DMS53 treated with DMSO at 0.1 percent for 48 hours (cell line): ENCODE results near the gene NCS1.
A peak's percentile ranks its signal among the peaks of the same experiment; 100 is the strongest.
"Not testable (repeated sequence)": the region's sequence is repeated elsewhere in the genome, so short reads cannot be mapped to it uniquely, and the experiment has no call there.

Experiments
- DNase-seq: peaks from one replicate; lab custom pipeline; 2025; ENCODE audit not compliant: unreplicated experiment; lab: John Stamatoyannopoulos, UW

The NCS1 gene

GRCh38 chr9:130236436-130236985 is 64.3 kb downstream of the NCS1 start:
- DNase-seq = no peak

- DNase-seq = no peak
Observed at GRCh38 chr9:130237076-130237475, 64.9 kb downstream of the NCS1 start.

GRCh38 chr9:130237763-130238524 is 65.7 kb downstream of the NCS1 start:
- no peak for DNase-seq

- DNase-seq = no peak
Observed at GRCh38 chr9:130239363-130239695, 67.1 kb downstream of the NCS1 start.

- DNase-seq = no peak
Observed at GRCh38 chr9:130239741-130240241, 67.6 kb downstream of the NCS1 start.

- peak; percentile 84 for DNase-seq
Observed at GRCh38 chr9:130240410-130241197, 68.4 kb downstream of the NCS1 start.

- DNase-seq = no peak
Observed at GRCh38 chr9:130241198-130241535, 69.0 kb downstream of the NCS1 start.

GRCh38 chr9:130242270-130243014 is 70.2 kb downstream of the NCS1 start:
- no peak for DNase-seq

GRCh38 chr9:130243015-130243881 is 71.0 kb downstream of the NCS1 start:
- DNase-seq = peak; percentile 85

GRCh38 chr9:130243882-130244170 is 71.6 kb downstream of the NCS1 start:
- no peak for DNase-seq

- no peak for DNase-seq
Observed at GRCh38 chr9:130244548-130245165, 72.5 kb downstream of the NCS1 start.

GRCh38 chr9:130245474-130245873 is 73.3 kb downstream of the NCS1 start:
- DNase-seq = no peak

- no peak for DNase-seq
Observed at GRCh38 chr9:130246126-130246525, 73.9 kb downstream of the NCS1 start.

GRCh38 chr9:130254747-130255630 is 82.8 kb downstream of the NCS1 start:
- DNase-seq = no peak

GRCh38 chr9:130255631-130256134 is 83.5 kb downstream of the NCS1 start:
- DNase-seq = no peak

GRCh38 chr9:130256644-130257043 is 84.4 kb downstream of the NCS1 start:
- DNase-seq = no peak

GRCh38 chr9:130258137-130258536 is 85.9 kb downstream of the NCS1 start:
- DNase-seq = not testable (repeated sequence)

GRCh38 chr9:130259044-130259443 is 86.8 kb downstream of the NCS1 start:
- DNase-seq = no peak
